ENCODE results near the gene CCDC9B. TPM values are rescaled to one million over a fixed set of nuclear protein-coding genes. Genes with fewer than 3 reads are reported as not detected.
A peak's percentile ranks its signal among the peaks of the same experiment; 100 is the strongest.

The CCDC9B gene
- total RNA-seq, 1 experiment from 2014 or later, result 56.1 TPM

GRCh38 chr15:40380636-40381035 is 39.9 kb upstream of the CCDC9B start:
- no peak overlapping the region; the same call in 1 of the 2 replicates for H3K9ac ChIP-seq (ENCODE audit: low read length)
- H3K36me3 ChIP-seq (ENCODE audit: low read depth, low read length), result peaks cover 11% of the 10 kb centered on the region; the same call in 1 of the 2 replicates
- TF ChIP-seq CTCF (conservative IDR thresholded peaks at IDR 0.05; ENCODE audit: low read depth, low read length) (no peak), EZH2 (IDR thresholded peaks at IDR 0.05; ENCODE audit: low read length, unreplicated experiment) (no peak), EZH2phosphoT487 (IDR thresholded peaks at IDR 0.05; ENCODE audit: borderline replicate concordance, low read length) (no peak)
- intact Hi-C loops (cut with micrococcal nuclease), result no loop called here
- H3K4me1 ChIP-seq (ENCODE audit: insufficient read depth, low read length), result peaks cover 35% of the 10 kb centered on the region
- H3K4me2 ChIP-seq (ENCODE audit: low read length), result peak overlapping the region; percentile 57; the same call in 1 of the 2 replicates
- H3K4me3 ChIP-seq (ENCODE audit: low read length), result no peak overlapping the region
- H3K79me2 ChIP-seq (ENCODE audit: low read length), result peaks cover 29% of the 10 kb centered on the region
- no peaks in the 10 kb centered on the region for H3F3A ChIP-seq (ENCODE audit: low read length, unreplicated experiment)
- DNase-seq (no peak), ATAC-seq (no peak)
- H2AFZ ChIP-seq (ENCODE audit: low read length), result no peak overlapping the region
- ChIA-PET POLR2A (ENCODE audit: unreplicated experiment) (interaction anchor here (0.6 kb wide), 2 partner anchors 25 to 807 kb away, joined by 3 to 4 read pairs; partner anchors contain the start of gene IVD), CTCF (no interaction called here)
- no peaks in the 10 kb centered on the region for H3K27me3 ChIP-seq (ENCODE audit: low read length)
- H4K20me1 ChIP-seq (ENCODE audit: low read length), result no peaks in the 10 kb centered on the region
- no peaks in the 10 kb centered on the region for H3K9me3 ChIP-seq (ENCODE audit: low read length)
- H3K27ac ChIP-seq (ENCODE audit: low read length), result peak overlapping the region; percentile 76
- H3K9me2 ChIP-seq (replicated peaks; ENCODE audit: low read length), result no peaks in the 10 kb centered on the region
- BruUV-seq (replicated peaks), result no TSS peak

- peaks cover 33% of the 10 kb centered on the region for H3K4me1 ChIP-seq (ENCODE audit: insufficient read depth, low read length)
- no peaks in the 10 kb centered on the region for H3K9me2 ChIP-seq (replicated peaks; ENCODE audit: low read length)
- intact Hi-C loops (cut with micrococcal nuclease), result no loop called here
- POLR2A ChIA-PET (ENCODE audit: unreplicated experiment), result interaction anchor here (0.6 kb wide), 1 partner anchor 26 kb away, joined by 4 read pairs; the partner anchor contains the start of gene IVD
- peak overlapping the region; percentile 15 for H2AFZ ChIP-seq (ENCODE audit: low read length)
- DNase-seq (peak; percentile 96), ATAC-seq (peak; percentile 69)
- H3K4me2 ChIP-seq (ENCODE audit: low read length), result peak overlapping the region; percentile 57
- H3K9ac ChIP-seq (ENCODE audit: low read length), result no peak overlapping the region; the same call in 1 of the 2 replicates
- peaks cover 21% of the 10 kb centered on the region for H3K79me2 ChIP-seq (ENCODE audit: low read length)
- H3K36me3 ChIP-seq (ENCODE audit: low read depth, low read length), result peaks cover 5% of the 10 kb centered on the region; the same call in 1 of the 2 replicates
- H4K20me1 ChIP-seq (ENCODE audit: low read length), result no peaks in the 10 kb centered on the region
- BruUV-seq (replicated peaks), result no TSS peak
- TF ChIP-seq EZH2phosphoT487 (IDR thresholded peaks at IDR 0.05; ENCODE audit: borderline replicate concordance, low read length) (no peak), CTCF (conservative IDR thresholded peaks at IDR 0.05; ENCODE audit: low read depth, low read length) (no peak), EZH2 (IDR thresholded peaks at IDR 0.05; ENCODE audit: low read length, unreplicated experiment) (no peak)
- H3K4me3 ChIP-seq (ENCODE audit: low read length), result no peak overlapping the region
- H3K27ac ChIP-seq (ENCODE audit: low read length), result peak overlapping the region; percentile 76
- no peaks in the 10 kb centered on the region for H3K9me3 ChIP-seq (ENCODE audit: low read length)
- no peaks in the 10 kb centered on the region for H3F3A ChIP-seq (ENCODE audit: low read length, unreplicated experiment)
- CTCF ChIA-PET, result interaction anchor here (0.7 kb wide), 2 partner anchors 35 to 581 kb away, joined by 3 to 4 read pairs; no protein-coding TSS in a partner anchor
- H3K27me3 ChIP-seq (ENCODE audit: low read length), result no peaks in the 10 kb centered on the region
Measured at GRCh38 chr15:40379853-40380252, 39.1 kb upstream of the CCDC9B start.

GRCh38 chr15:40379374-40379773 is 38.6 kb upstream of the CCDC9B start:
- CTCF ChIA-PET, result interaction anchor here (0.7 kb wide), 1 partner anchor 582 kb away, joined by 4 read pairs; no protein-coding TSS in a partner anchor
- Histone ChIP-seq H3K4me2 (ENCODE audit: low read length) (no peak overlapping the region), H3K9me3 (ENCODE audit: low read length) (no peaks in the 10 kb centered on the region), H3F3A (ENCODE audit: low read length, unreplicated experiment) (no peaks in the 10 kb centered on the region), H3K27ac (ENCODE audit: low read length) (peak overlapping the region; percentile 19), H2AFZ (ENCODE audit: low read length) (0 out of 2 replicates have a peak overlapping the region, but pooled peaks have one; percentile 15), H3K79me2 (ENCODE audit: low read length) (peaks cover 17% of the 10 kb centered on the region), H3K4me3 (ENCODE audit: low read length) (no peak overlapping the region), H4K20me1 (ENCODE audit: low read length) (no peaks in the 10 kb centered on the region), H3K9ac (ENCODE audit: low read length) (no peak overlapping the region), H3K9me2 (replicated peaks; ENCODE audit: low read length) (no peaks in the 10 kb centered on the region), H3K36me3 (ENCODE audit: low read depth, low read length) (no peaks in the 10 kb centered on the region), H3K27me3 (ENCODE audit: low read length) (no peaks in the 10 kb centered on the region), H3K4me1 (ENCODE audit: insufficient read depth, low read length) (peaks cover 28% of the 10 kb centered on the region)
- POLR2A ChIA-PET (ENCODE audit: unreplicated experiment), result interaction anchor here (0.7 kb wide), 1 partner anchor 119 kb away, joined by 4 read pairs; no protein-coding TSS in a partner anchor
- no peak for ATAC-seq
- TF ChIP-seq EZH2phosphoT487 (IDR thresholded peaks at IDR 0.05; ENCODE audit: borderline replicate concordance, low read length) (no peak), CTCF (conservative IDR thresholded peaks at IDR 0.05; ENCODE audit: low read depth, low read length) (no peak)
- BruUV-seq (replicated peaks), result no TSS peak
- intact Hi-C loops (cut with micrococcal nuclease), result no loop called here
- no peak for DNase-seq
